ENCODE data around the gene CENPN.

GRCh38 chr16:81005610-81006161, 1.3 kb upstream of the CENPN start:
- TF ChIP-seq CTCF (IDR thresholded peaks at IDR 0.05) (no peak), EP300 (IDR thresholded peaks at IDR 0.05) (no peak), RAD21 (conservative IDR thresholded peaks at IDR 0.05 in 1 of 2, IDR thresholded peaks at IDR 0.05 in 1 of 2) (no peak), JUN (IDR thresholded peaks at IDR 0.05) (no peak)
- TF ChIP-seq, protein P1, sequence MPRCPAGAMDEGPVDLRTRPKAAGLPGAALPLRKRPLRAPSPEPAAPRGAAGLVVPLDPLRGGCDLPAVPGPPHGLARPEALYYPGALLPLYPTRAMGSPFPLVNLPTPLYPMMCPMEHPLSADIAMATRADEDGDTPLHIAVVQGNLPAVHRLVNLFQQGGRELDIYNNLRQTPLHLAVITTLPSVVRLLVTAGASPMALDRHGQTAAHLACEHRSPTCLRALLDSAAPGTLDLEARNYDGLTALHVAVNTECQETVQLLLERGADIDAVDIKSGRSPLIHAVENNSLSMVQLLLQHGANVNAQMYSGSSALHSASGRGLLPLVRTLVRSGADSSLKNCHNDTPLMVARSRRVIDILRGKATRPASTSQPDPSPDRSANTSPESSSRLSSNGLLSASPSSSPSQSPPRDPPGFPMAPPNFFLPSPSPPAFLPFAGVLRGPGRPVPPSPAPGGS (IDR thresholded peaks at IDR 0.05), result no peak

Measured in A549 (cell line).